Right atrium auricular region (tissue), 2 donors: ENCODE results near the gene ZNF146. TPM values are rescaled to one million over a fixed set of nuclear protein-coding genes. Genes with fewer than 3 reads are reported as not detected.
"Not testable (repeated sequence)": the region's sequence is repeated elsewhere in the genome, so short reads cannot be mapped to it uniquely, and the experiment has no call there.

Source experiments
- DNase-seq: peaks from one replicate; pipeline ENCODE4 v3.0.0-alpha.2; 2019; ENCODE audit warnings: low spot score
- H3K27ac ChIP-seq, 2 donors: fragments of 200-600 bp; sonication (generic); 1 replicate in 1 of 2; 2 replicates in 1 of 2; pipeline ENCODE4 v1.5.1; 2016 to 2019
- H3K27me3 ChIP-seq, 2 donors: fragments of 200-600 bp; sonication (generic); one replicate each; pipeline versions ENCODE4 v1.5.1 to v1.6.0; 2017 to 2019
- H3K36me3 ChIP-seq: fragments of 200-600 bp; sonication (generic); one replicate; pipeline ENCODE4 v1.5.1; 2016
- H3K4me1 ChIP-seq, 2 donors: fragments of 200-600 bp; sonication (generic); one replicate each; pipeline versions ENCODE4 v1.5.1 to v1.6.0; 2017 to 2019
- H3K4me3 ChIP-seq, 2 donors: fragments of 200-600 bp; sonication (generic); 1 replicate in 1 of 2; 2 replicates in 1 of 2; pipeline ENCODE4 v1.5.1; 2017 to 2019; ENCODE audit warnings: mild to moderate bottlenecking in 1 of 2, moderate library complexity in 1 of 2
- H3K9me3 ChIP-seq, 2 donors: fragments of 200-600 bp; sonication (generic); one replicate each; pipeline ENCODE4 v1.5.1; 2019
- CTCF ChIP-seq, 2 donors: fragments of 200-600 bp; sonication (generic); IDR thresholded peaks; one replicate each; pipeline ENCODE4 v1.5.1; 2019; ENCODE audit warnings: antibody characterized with exemption in 2 of 2
- total RNA-seq, 2 donors: library from RNA; depleted of rRNA; stranded (reverse); fragments of >200 nt; gene quantifications; one replicate each; pipeline ENCODE4 v1.1.0, GENCODE V29; 2016

The ZNF146 gene
- total RNA-seq: 10 to 100 TPM; 46.2 to 48.0 TPM

- H3K9me3 ChIP-seq: no peaks in the 10 kb centered on the region
- peak within 1 kb of the TSS; percentile 75 to 81 for H3K4me3 ChIP-seq
- no peak for TF ChIP-seq CTCF (IDR thresholded peaks at IDR 0.05)
- peak; percentile 98 for DNase-seq
- H3K27ac ChIP-seq: peak within 1 kb of the TSS; percentile 95 to 97
- peaks cover 0 to 24% of the 10 kb centered on the region in 2 donors for H3K4me1 ChIP-seq
- no peaks in the 10 kb centered on the region for H3K27me3 ChIP-seq
- H3K36me3 ChIP-seq: no peaks in the 10 kb centered on the region
Observed at GRCh38 chr19:36214386-36215275, at the start of gene ZNF146, which contains the start of gene ZNF565. ZNF146 (plus strand) TSS chr19:36215106; CDS start chr19:36236441, 21,335 bp downstream. ZNF565 (minus strand) TSS chr19:36214665; CDS start chr19:36201985, 12,680 bp downstream.

- peak overlapping the region; percentile 13 to 60 for H3K27ac ChIP-seq
- no peak overlapping the region for H3K4me3 ChIP-seq
- TF ChIP-seq CTCF (IDR thresholded peaks at IDR 0.05): no peak
- H3K9me3 ChIP-seq: no peaks in the 10 kb centered on the region
- DNase-seq: no peak
- no peaks in the 10 kb centered on the region for H3K27me3 ChIP-seq
- H3K36me3 ChIP-seq: peaks cover 5% of the 10 kb centered on the region
- peaks cover 0 to 19% of the 10 kb centered on the region in 2 donors for H3K4me1 ChIP-seq
Observed at GRCh38 chr19:36169084-36169760, 45.7 kb upstream of the ZNF146 start.

- no peak for TF ChIP-seq CTCF (IDR thresholded peaks at IDR 0.05)
- Histone ChIP-seq H3K27me3 (no peaks in the 10 kb centered on the region), H3K9me3 (no peaks in the 10 kb centered on the region), H3K27ac (no peak overlapping the region), H3K4me3 (no peak overlapping the region), H3K4me1 (peaks cover 0 to 19% of the 10 kb centered on the region in 2 donors), H3K36me3 (no peaks in the 10 kb centered on the region)
- DNase-seq: no peak
Observed at GRCh38 chr19:36172852-36173251, 42.1 kb upstream of the ZNF146 start.

GRCh38 chr19:36173846-36174245 is 41.1 kb upstream of the ZNF146 start:
- not testable (repeated sequence) for H3K36me3 ChIP-seq, DNase-seq, H3K9me3 ChIP-seq, H3K27ac ChIP-seq, H3K4me3 ChIP-seq, H3K27me3 ChIP-seq
- H3K4me1 ChIP-seq: peaks cover 0 to 17% of the 10 kb centered on the region in 2 donors

GRCh38 chr19:36179077-36179476 is 35.8 kb upstream of the ZNF146 start:
- not testable (repeated sequence) for H3K4me3 ChIP-seq, H3K9me3 ChIP-seq, DNase-seq, H3K27ac ChIP-seq, H3K4me1 ChIP-seq, H3K27me3 ChIP-seq, H3K36me3 ChIP-seq

GRCh38 chr19:36182612-36183244 is 32.2 kb upstream of the ZNF146 start:
- Histone ChIP-seq H3K36me3 (no peaks in the 10 kb centered on the region), H3K4me3 (no peak overlapping the region), H3K27me3 (no peaks in the 10 kb centered on the region), H3K27ac (peak overlapping the region; percentile 13 to 69), H3K9me3 (no peaks in the 10 kb centered on the region), H3K4me1 (no peaks in the 10 kb centered on the region)
- TF ChIP-seq CTCF (IDR thresholded peaks at IDR 0.05): no peak
- DNase-seq: no peak
